Astrocyte (in vitro differentiated cells and primary cell): Measurements from ENCODE around the gene OMG. TPM values are rescaled to one million over a fixed set of nuclear protein-coding genes. Genes with fewer than 3 reads are reported as not detected.

ENCODE experiments used
- DNase-seq: peaks from one replicate; pipeline ENCODE4 v3.0.0-alpha.2; 2010; ENCODE audit warnings: low read depth
- FAIRE-seq: peaks from 2 replicates; lab custom pipeline; 2011; peaks lifted over from hg19 to GRCh38; lab: Jason Lieb, UNC
- H2AFZ ChIP-seq: 2 replicates; pipeline ENCODE4 v1.6.0; 2012; ENCODE audit warnings: low read depth, low read length, inconsistent platforms
- H3K27ac ChIP-seq: 2 replicates; pipeline ENCODE4 v1.5.1; 2011; ENCODE audit warnings: low read depth, low read length, inconsistent platforms
- H3K27me3 ChIP-seq: 2 replicates; pipeline ENCODE4 v1.6.0; 2011; ENCODE audit warnings: low read length, inconsistent platforms; ENCODE audit not compliant: insufficient read depth
- H3K36me3 ChIP-seq: 2 replicates; pipeline ENCODE4 v1.5.1; 2011; ENCODE audit warnings: low read length, inconsistent platforms; ENCODE audit not compliant: insufficient read depth
- H3K4me1 ChIP-seq: 2 replicates; pipeline ENCODE4 v1.5.1; 2011; ENCODE audit warnings: low read length, inconsistent platforms; ENCODE audit not compliant: insufficient read depth
- H3K4me2 ChIP-seq: 2 replicates; pipeline ENCODE4 v1.6.0; 2012; ENCODE audit warnings: low read length, inconsistent platforms
- H3K4me3 ChIP-seq: 2 replicates; pipeline ENCODE4 v1.5.1; 2011; ENCODE audit warnings: low read depth, mild to moderate bottlenecking, low read length, inconsistent platforms; ENCODE audit not compliant: insufficient read depth
- H3K79me2 ChIP-seq: 2 replicates; pipeline ENCODE4 v1.6.0; 2012; ENCODE audit warnings: mild to moderate bottlenecking, low read length, inconsistent platforms; ENCODE audit not compliant: insufficient read depth
- H3K9ac ChIP-seq: 2 replicates; pipeline ENCODE4 v1.6.0; 2012; ENCODE audit warnings: mild to moderate bottlenecking, low read length, inconsistent platforms
- H3K9me3 ChIP-seq: 2 replicates; pipeline ENCODE4 v1.5.1; 2012; ENCODE audit warnings: low read depth, mild to moderate bottlenecking, low read length, inconsistent platforms; ENCODE audit not compliant: insufficient read depth
- H4K20me1 ChIP-seq: 2 replicates; pipeline ENCODE4 v1.6.0; 2012; ENCODE audit warnings: low read length, inconsistent platforms; ENCODE audit not compliant: insufficient read depth
- H3K27ac Mint-ChIP-seq: one replicate; pipeline ENCODE4 v1.8.0; 2021; ENCODE audit warnings: mild to moderate bottlenecking, mixed read lengths; ENCODE audit not compliant: unreplicated experiment
- H3K27me3 Mint-ChIP-seq: one replicate; pipeline ENCODE4 v1.8.0; 2021; ENCODE audit warnings: low read depth, mixed read lengths; ENCODE audit not compliant: unreplicated experiment
- H3K36me3 Mint-ChIP-seq: one replicate; pipeline ENCODE4 v1.8.0; 2021; ENCODE audit warnings: low read depth, mixed read lengths; ENCODE audit not compliant: unreplicated experiment
- H3K4me1 Mint-ChIP-seq: one replicate; pipeline ENCODE4 v1.8.0; 2021; ENCODE audit warnings: low read depth, mixed read lengths; ENCODE audit not compliant: unreplicated experiment
- H3K4me3 Mint-ChIP-seq: one replicate; pipeline ENCODE4 v1.8.0; 2021; ENCODE audit warnings: mild to moderate bottlenecking, moderate library complexity, mixed read lengths; ENCODE audit not compliant: unreplicated experiment
- H3K9me3 Mint-ChIP-seq: one replicate; pipeline ENCODE4 v1.8.0; 2021; ENCODE audit warnings: mild to moderate bottlenecking, mixed read lengths; ENCODE audit not compliant: unreplicated experiment
- CTCF ChIP-seq: IDR thresholded peaks from 2 replicates; pipeline ENCODE4 v1.5.1; 2011; ENCODE audit warnings: low read depth, mild to moderate bottlenecking, inconsistent platforms, low read length, moderate library complexity; ENCODE audit not compliant: insufficient read depth
- EZH2 ChIP-seq: IDR thresholded peaks from 2 replicates; pipeline ENCODE4 v1.6.1; 2012; ENCODE audit warnings: mild to moderate bottlenecking, low read length, inconsistent platforms; ENCODE audit not compliant: insufficient read depth
- total RNA-seq: library from RNA; stranded (reverse); gene quantifications from 2 replicates; pipeline ENCODE4 v1.2.1, GENCODE V29; 2021

OMG gene
- total RNA-seq, 1 donor from 2014 or later = not detected

- H3K27me3 ChIP-seq = no peaks in the 10 kb centered on the region
- H3K4me1 ChIP-seq = no peaks in the 10 kb centered on the region
- TF ChIP-seq CTCF (no peak), EZH2 (no peak)
- no peak overlapping the region for H3K9ac ChIP-seq
- H3K4me3 Mint-ChIP-seq = no peak overlapping the region
- H3K36me3 Mint-ChIP-seq = peaks cover 2% of the 10 kb centered on the region
- no peak for DNase-seq
- no peaks in the 10 kb centered on the region for H3K36me3 ChIP-seq
- H3K79me2 ChIP-seq = no peaks in the 10 kb centered on the region
- H3K9me3 ChIP-seq = no peaks in the 10 kb centered on the region
- H3K27me3 Mint-ChIP-seq = no peaks in the 10 kb centered on the region
- no peak overlapping the region for H2AFZ ChIP-seq
- H3K27ac ChIP-seq = no peak overlapping the region
- peaks cover 10% of the 10 kb centered on the region for H4K20me1 ChIP-seq
- H3K4me3 ChIP-seq = no peak overlapping the region
- H3K27ac Mint-ChIP-seq = no peak overlapping the region
- no peaks in the 10 kb centered on the region for H3K9me3 Mint-ChIP-seq
- no peak for FAIRE-seq
- H3K4me1 Mint-ChIP-seq = peaks cover 4% of the 10 kb centered on the region
- H3K4me2 ChIP-seq = no peak overlapping the region
Observed at GRCh38 chr17:31309556-31309955, 12.5 kb upstream of the OMG start.

- no peak for FAIRE-seq
- H3K4me3 ChIP-seq = no peak overlapping the region
Observed at GRCh38 chr17:31308372-31309334, 11.6 kb upstream of the OMG start.

More at GRCh38 chr17:31308372-31309334, 11.6 kb upstream of the OMG start:
- Histone ChIP-seq H3K4me1 (no peaks in the 10 kb centered on the region), H3K9me3 (no peaks in the 10 kb centered on the region), H3K4me2 (no peak overlapping the region), H3K9ac (no peak overlapping the region), H2AFZ (no peak overlapping the region), H4K20me1 (peaks cover 10% of the 10 kb centered on the region), H3K27ac (no peak overlapping the region), H3K27me3 (no peaks in the 10 kb centered on the region), H3K79me2 (no peaks in the 10 kb centered on the region), H3K36me3 (no peaks in the 10 kb centered on the region)
- Mint-ChIP-seq H3K9me3 (no peaks in the 10 kb centered on the region), H3K27ac (no peak overlapping the region), H3K36me3 (peaks cover 6% of the 10 kb centered on the region), H3K27me3 (no peaks in the 10 kb centered on the region), H3K4me1 (peaks cover 2% of the 10 kb centered on the region), H3K4me3 (no peak overlapping the region)
- no peak for TF ChIP-seq CTCF
- TF ChIP-seq EZH2 = no peak
- no peak for DNase-seq
